K562 (cell line): Measurements from ENCODE around the gene UBR3. TPM values are rescaled to one million over a fixed set of nuclear protein-coding genes. Genes with fewer than 3 reads are reported as not detected.

ENCODE experiments used
- BACH1 ChIP-seq: fragments of 200-800 bp; sonication (Bioruptor generic); IDR thresholded peaks from 2 replicates; pipeline ENCODE4 v1.6.1; 2016; ENCODE audit warnings: missing genetic modification characterization, missing compliant biosample characterization
- BCOR ChIP-seq: fragments of 450-650 bp; IDR thresholded peaks from 2 replicates; pipeline ENCODE4 v1.6.1; 2016
- CBFA2T2 ChIP-seq: fragments of 450-650 bp; conservative IDR thresholded peaks from 2 replicates; pipeline ENCODE4 v1.6.1; 2017; ENCODE audit warnings: mild to moderate bottlenecking
- CC2D1A ChIP-seq: fragments of 450-650 bp; IDR thresholded peaks from 2 replicates; pipeline ENCODE4 v1.6.1; 2017; ENCODE audit warnings: mild to moderate bottlenecking
- CHD1 ChIP-seq: fragments of 200-600 bp; sonication (generic); IDR thresholded peaks from one replicate; pipeline ENCODE4 v1.6.1; 2012; ENCODE audit warnings: mild to moderate bottlenecking, moderate library complexity, low read length, inconsistent platforms
- CREB1 ChIP-seq, 2 experiments: sonication (generic) in 1 of 2; formaldehyde crosslinking in 1 of 2; IDR thresholded peaks; 2 replicates each; pipeline versions ENCODE4 v1.6.1 to v1.8.0; 2012 to 2022; ENCODE audit warnings: inconsistent platforms in 1 of 2, mild to moderate bottlenecking in 1 of 2, missing genetic modification reagents in 1 of 2, moderate library complexity in 1 of 2
- EP300 ChIP-seq: IDR thresholded peaks from 2 replicates; pipeline ENCODE4 v1.6.1; 2012; ENCODE audit warnings: low read length, improper control_type of control experiment
- GABPA ChIP-seq: fragments of 200-800 bp; sonication (Bioruptor generic); conservative IDR thresholded peaks from 2 replicates; pipeline ENCODE4 v1.6.1; 2016; ENCODE audit warnings: low read depth, missing genetic modification characterization, missing compliant biosample characterization
- GABPB1 ChIP-seq: sonication (generic); formaldehyde crosslinking; IDR thresholded peaks from 2 replicates; pipeline ENCODE4 v1.8.0; 2022; ENCODE audit warnings: mild to moderate bottlenecking, missing genetic modification reagents
- HMG20B ChIP-seq: fragments of 250-450 bp; sonication (Bioruptor Pico); IDR thresholded peaks from 2 replicates; pipeline ENCODE4 v1.5.0; 2021; ENCODE audit warnings: mild to moderate bottlenecking
- KAT8 ChIP-seq: fragments of 450-650 bp; IDR thresholded peaks from 2 replicates; pipeline ENCODE4 v1.6.1; 2016; ENCODE audit warnings: low read depth, mild to moderate bottlenecking
- MAZ ChIP-seq, 2 experiments: fragments of 450-650 bp in 1 of 2; sonication (generic) in 1 of 2; formaldehyde crosslinking; IDR thresholded peaks in 1 of 2; conservative IDR thresholded peaks in 1 of 2; 2 replicates each; pipeline versions ENCODE4 v1.4.0 to v1.5.0; 2020; ENCODE audit warnings: mild to moderate bottlenecking in 1 of 2, missing genetic modification reagents in 1 of 2
- MEIS2 ChIP-seq: fragments of 450-650 bp; IDR thresholded peaks from 2 replicates; pipeline ENCODE4 v1.6.1; 2014; ENCODE audit warnings: mild to moderate bottlenecking; ENCODE audit not compliant: partially characterized antibody
- PCBP1 ChIP-seq: fragments of 200-400 bp; formaldehyde crosslinking; IDR thresholded peaks from 2 replicates; pipeline ENCODE4 v1.6.1; 2018; ENCODE audit warnings: mild to moderate bottlenecking, low read depth, low read length; ENCODE audit not compliant: poor library complexity, severe bottlenecking
- PHF20 ChIP-seq: fragments of 450-650 bp; IDR thresholded peaks from 2 replicates; pipeline ENCODE4 v1.6.1; 2018; ENCODE audit not compliant: partially characterized antibody
- POLR2H ChIP-seq: IDR thresholded peaks from 2 replicates; pipeline ENCODE4 v1.6.1; 2016; ENCODE audit warnings: missing genetic modification characterization, low read depth, mild to moderate bottlenecking, control low read depth, missing compliant biosample characterization, moderate library complexity
- SMARCB1 ChIP-seq: IDR thresholded peaks from 2 replicates; pipeline ENCODE4 v1.6.1; 2011; ENCODE audit warnings: improper control_type of control experiment, low read depth; ENCODE audit not compliant: insufficient read length
- WHSC1 ChIP-seq: IDR thresholded peaks from one replicate; pipeline ENCODE4 v1.6.1; 2012; ENCODE audit warnings: low read length, control low read depth, inconsistent platforms
- ZNF140 ChIP-seq: fragments of 250-450 bp; sonication (Bioruptor Pico); IDR thresholded peaks from 2 replicates; pipeline ENCODE4 v1.8.0; 2021; ENCODE audit warnings: moderate library complexity, mild to moderate bottlenecking, inconsistent platforms
- ZNF431 ChIP-seq: sonication (generic); formaldehyde crosslinking; IDR thresholded peaks from 2 replicates; pipeline ENCODE4 v1.8.0; 2022; ENCODE audit warnings: mild to moderate bottlenecking, missing genetic modification reagents
- polyA plus RNA-seq, 8 experiments: library from polyadenylated mRNA; depleted of rRNA in 4 of 8; stranded (reverse) in 5 of 8; unstranded in 3 of 8; fragments of >200 nt; fragmentation: Nextera tagmentation in 2 of 8; fragmentation: Illumina TruSeq in 1 of 8; extraction: Ambion mirVana in 2 of 8; extraction: Trizol in 1 of 8; gene quantifications; 2 replicates each; pipeline versions ENCODE4 v1.2.1 to v1.2.3, GENCODE V29; 2011 to 2014; ENCODE audit warnings: inconsistent platforms in 1 of 8, missing spikeins in 1 of 8
- total RNA-seq, 7 experiments: library from RNA; depleted of rRNA in 6 of 7; stranded (reverse); fragments of >200 nt in 6 of 7; fragmentation: Illumina TruSeq in 2 of 7; extraction: Trizol in 2 of 7; gene quantifications; 2 replicates each; pipeline versions ENCODE4 v1.2.1 to v1.2.3, GENCODE V29; 2011 to 2021; ENCODE audit warnings: low replicate concordance in 1 of 7
- TF ChIP-seq, protein P1 (sequence below): fragments of 250-450 bp; sonication (Bioruptor Pico); IDR thresholded peaks from 2 replicates; pipeline ENCODE4 v1.8.0; 2022; ENCODE audit warnings: inconsistent platforms
- TF ChIP-seq, protein P2 (sequence below): fragments of 250-450 bp; sonication (Bioruptor Pico); IDR thresholded peaks from 2 replicates; pipeline ENCODE4 v1.4.0; 2020
- TF ChIP-seq, protein P3 (sequence below): fragments of 450-650 bp; formaldehyde crosslinking; IDR thresholded peaks from 2 replicates; pipeline ENCODE4 v1.4.0; 2022; ENCODE audit warnings: mild to moderate bottlenecking, moderate library complexity
- TF ChIP-seq, protein P4 (sequence below): fragments of 250-450 bp; sonication (Bioruptor Pico); IDR thresholded peaks from 2 replicates; pipeline ENCODE4 v1.5.0; 2021
- TF ChIP-seq, protein P5 (sequence below): fragments of 250-450 bp; sonication (Bioruptor Pico); IDR thresholded peaks from 2 replicates; pipeline ENCODE4 v1.4.0; 2020; ENCODE audit warnings: borderline replicate concordance

UBR3 gene
- total and polyA plus RNA-seq, 9 of the 15 experiments (the other 6 are each of a cell fraction or from before 2014, with no cell fraction given) = 14.4 to 63.5 (median 40.4) TPM

DNA sequence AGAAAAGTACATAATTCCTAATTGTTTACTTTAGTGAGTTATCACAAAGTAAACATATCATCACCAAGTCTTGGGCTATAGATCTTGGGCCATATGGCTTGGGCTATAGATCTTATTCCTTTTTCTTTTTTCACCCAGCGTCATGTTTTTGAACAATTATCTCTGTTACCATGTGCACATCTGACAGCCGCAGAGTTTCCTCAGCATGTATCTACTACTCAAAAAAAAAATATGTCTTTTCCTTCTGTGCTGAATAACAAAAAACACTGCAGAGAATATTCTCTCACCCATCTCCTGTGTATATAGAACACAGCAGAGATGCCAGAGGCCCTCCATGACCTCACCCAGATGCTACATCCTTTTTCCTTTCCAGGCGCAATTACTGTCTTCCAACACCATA, 274.5 kb downstream of the UBR3 start (continued):
- TF ChIP-seq CREB1 (IDR thresholded peaks at IDR 0.05) (no peak), CREB1 (CRISPR knock-in tag; IDR thresholded peaks at IDR 0.05) (no peak), EP300 (no peak), GABPA (no peak), BCOR (no peak), POLR2H (tag) (no peak), BACH1 (tag) (no peak), CBFA2T2 (peak; percentile 25; the same call in 1 of the 2 replicates), HMG20B (CRISPR knock-in tag) (no peak), SMARCB1 (no peak), GABPB1 (no peak), ZNF140 (CRISPR knock-in tag) (no peak), ZNF431 (no peak), PCBP1 (no peak), CC2D1A (no peak), WHSC1 (no peak), KAT8 (no peak), MAZ (CRISPR knock-in tag; conservative IDR thresholded peaks at IDR 0.05 in 1 of 2, IDR thresholded peaks at IDR 0.05 in 1 of 2) (no peak), PHF20 (no peak), MEIS2 (peak; percentile 82), CHD1 (no peak)
- TF ChIP-seq, protein P1, sequence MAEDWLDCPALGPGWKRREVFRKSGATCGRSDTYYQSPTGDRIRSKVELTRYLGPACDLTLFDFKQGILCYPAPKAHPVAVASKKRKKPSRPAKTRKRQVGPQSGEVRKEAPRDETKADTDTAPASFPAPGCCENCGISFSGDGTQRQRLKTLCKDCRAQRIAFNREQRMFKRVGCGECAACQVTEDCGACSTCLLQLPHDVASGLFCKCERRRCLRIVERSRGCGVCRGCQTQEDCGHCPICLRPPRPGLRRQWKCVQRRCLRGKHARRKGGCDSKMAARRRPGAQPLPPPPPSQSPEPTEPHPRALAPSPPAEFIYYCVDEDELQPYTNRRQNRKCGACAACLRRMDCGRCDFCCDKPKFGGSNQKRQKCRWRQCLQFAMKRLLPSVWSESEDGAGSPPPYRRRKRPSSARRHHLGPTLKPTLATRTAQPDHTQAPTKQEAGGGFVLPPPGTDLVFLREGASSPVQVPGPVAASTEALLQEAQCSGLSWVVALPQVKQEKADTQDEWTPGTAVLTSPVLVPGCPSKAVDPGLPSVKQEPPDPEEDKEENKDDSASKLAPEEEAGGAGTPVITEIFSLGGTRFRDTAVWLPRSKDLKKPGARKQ = no peak
- TF ChIP-seq, protein P2, sequence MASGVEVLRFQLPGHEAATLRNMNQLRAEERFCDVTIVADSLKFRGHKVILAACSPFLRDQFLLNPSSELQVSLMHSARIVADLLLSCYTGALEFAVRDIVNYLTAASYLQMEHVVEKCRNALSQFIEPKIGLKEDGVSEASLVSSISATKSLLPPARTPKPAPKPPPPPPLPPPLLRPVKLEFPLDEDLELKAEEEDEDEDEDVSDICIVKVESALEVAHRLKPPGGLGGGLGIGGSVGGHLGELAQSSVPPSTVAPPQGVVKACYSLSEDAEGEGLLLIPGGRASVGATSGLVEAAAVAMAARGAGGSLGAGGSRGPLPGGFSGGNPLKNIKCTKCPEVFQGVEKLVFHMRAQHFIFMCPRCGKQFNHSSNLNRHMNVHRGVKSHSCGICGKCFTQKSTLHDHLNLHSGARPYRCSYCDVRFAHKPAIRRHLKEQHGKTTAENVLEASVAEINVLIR = no peak
- TF ChIP-seq, protein P3, sequence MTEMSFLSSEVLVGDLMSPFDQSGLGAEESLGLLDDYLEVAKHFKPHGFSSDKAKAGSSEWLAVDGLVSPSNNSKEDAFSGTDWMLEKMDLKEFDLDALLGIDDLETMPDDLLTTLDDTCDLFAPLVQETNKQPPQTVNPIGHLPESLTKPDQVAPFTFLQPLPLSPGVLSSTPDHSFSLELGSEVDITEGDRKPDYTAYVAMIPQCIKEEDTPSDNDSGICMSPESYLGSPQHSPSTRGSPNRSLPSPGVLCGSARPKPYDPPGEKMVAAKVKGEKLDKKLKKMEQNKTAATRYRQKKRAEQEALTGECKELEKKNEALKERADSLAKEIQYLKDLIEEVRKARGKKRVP (CRISPR knock-in tag) = no peak
- TF ChIP-seq, protein P4, sequence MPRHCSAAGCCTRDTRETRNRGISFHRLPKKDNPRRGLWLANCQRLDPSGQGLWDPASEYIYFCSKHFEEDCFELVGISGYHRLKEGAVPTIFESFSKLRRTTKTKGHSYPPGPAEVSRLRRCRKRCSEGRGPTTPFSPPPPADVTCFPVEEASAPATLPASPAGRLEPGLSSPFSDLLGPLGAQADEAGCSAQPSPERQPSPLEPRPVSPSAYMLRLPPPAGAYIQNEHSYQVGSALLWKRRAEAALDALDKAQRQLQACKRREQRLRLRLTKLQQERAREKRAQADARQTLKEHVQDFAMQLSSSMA (CRISPR knock-in tag) = no peak
- TF ChIP-seq, protein P5, sequence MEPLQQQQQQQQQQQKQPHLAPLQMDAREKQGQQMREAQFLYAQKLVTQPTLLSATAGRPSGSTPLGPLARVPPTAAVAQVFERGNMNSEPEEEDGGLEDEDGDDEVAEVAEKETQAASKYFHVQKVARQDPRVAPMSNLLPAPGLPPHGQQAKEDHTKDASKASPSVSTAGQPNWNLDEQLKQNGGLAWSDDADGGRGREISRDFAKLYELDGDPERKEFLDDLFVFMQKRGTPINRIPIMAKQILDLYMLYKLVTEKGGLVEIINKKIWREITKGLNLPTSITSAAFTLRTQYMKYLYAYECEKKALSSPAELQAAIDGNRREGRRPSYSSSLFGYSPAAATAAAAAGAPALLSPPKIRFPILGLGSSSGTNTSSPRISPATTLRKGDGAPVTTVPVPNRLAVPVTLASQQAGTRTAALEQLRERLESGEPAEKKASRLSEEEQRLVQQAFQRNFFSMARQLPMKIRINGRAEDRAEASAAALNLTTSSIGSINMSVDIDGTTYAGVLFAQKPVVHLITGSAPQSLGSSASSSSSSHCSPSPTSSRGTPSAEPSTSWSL (CRISPR knock-in tag) = no peak
